IPS DF 6.9 (cell line): ENCODE measurements around the gene CCK.

Experiments used
- DNase-seq: peaks from one replicate; pipeline ENCODE4 v3.0.0-alpha.2; 2013; ENCODE audit warnings: low read depth, low spot score
- H3K27ac ChIP-seq: one replicate; pipeline ENCODE4 v1.5.1; 2013; ENCODE audit warnings: low read length, control low read depth
- H3K27me3 ChIP-seq: 2 replicates; pipeline ENCODE4 v1.6.1; 2013; ENCODE audit warnings: mild to moderate bottlenecking, low read length; ENCODE audit not compliant: control insufficient read depth, insufficient read depth
- H3K36me3 ChIP-seq: 2 replicates; pipeline ENCODE4 v1.6.1; 2013; ENCODE audit warnings: low read length; ENCODE audit not compliant: control insufficient read depth, insufficient read depth
- H3K4me1 ChIP-seq: 2 replicates; pipeline ENCODE4 v1.6.1; 2013; ENCODE audit warnings: low read length; ENCODE audit not compliant: control insufficient read depth, insufficient read depth
- H3K4me3 ChIP-seq: 2 replicates; pipeline ENCODE4 v1.5.1; 2013; ENCODE audit warnings: mild to moderate bottlenecking, low read length
- H3K9me3 ChIP-seq: 2 replicates; pipeline ENCODE4 v1.6.1; 2013; ENCODE audit warnings: low read length, inconsistent platforms; ENCODE audit not compliant: control insufficient read depth, insufficient read depth
- WGBS: extraction: QIAGEN DNeasy Blood & Tissue Kit; methylation state at CpG from one replicate; pipeline ENCODE4 v1.1.7; 2013; ENCODE audit warnings: mixed read lengths, missing lambda C conversion rate; ENCODE audit not compliant: insufficient read length, insufficient coverage; 5-methylcytosine and 5-hydroxymethylcytosine counted together

CCK gene

GRCh38 chr3:42214064-42214463, 51.9 kb downstream of the CCK start:
- no peak overlapping the region for H3K4me3 ChIP-seq

GRCh38 chr3:42213417-42213816, 52.6 kb downstream of the CCK start:
- no peak for DNase-seq
- Histone ChIP-seq H3K4me3 (no peak overlapping the region), H3K4me1 (no peaks in the 10 kb centered on the region), H3K27me3 (no peaks in the 10 kb centered on the region), H3K36me3 (peaks cover 6% of the 10 kb centered on the region), H3K9me3 (no peaks in the 10 kb centered on the region), H3K27ac (no peak overlapping the region)
- no CpG with 5 or more reads among the region's 6 CpGs for WGBS

More at GRCh38 chr3:42214064-42214463, 51.9 kb downstream of the CCK start:
- Histone ChIP-seq H3K27me3 (no peaks in the 10 kb centered on the region), H3K9me3 (no peaks in the 10 kb centered on the region), H3K36me3 (peaks cover 6% of the 10 kb centered on the region), H3K4me1 (no peaks in the 10 kb centered on the region), H3K27ac (no peak overlapping the region)
- whole genome bisulfite sequencing: no CpG with 5 or more reads among the region's 2 CpGs
- no peak for DNase-seq

GRCh38 chr3:42210726-42211125, 55.3 kb downstream of the CCK start:
- H3K36me3 ChIP-seq: peaks cover 6% of the 10 kb centered on the region
- no peaks in the 10 kb centered on the region for H3K4me1 ChIP-seq
- H3K9me3 ChIP-seq: no peaks in the 10 kb centered on the region
- WGBS: no CpG with 5 or more reads among the region's 2 CpGs
- no peaks in the 10 kb centered on the region for H3K27me3 ChIP-seq
- H3K27ac ChIP-seq: no peak overlapping the region
- DNase-seq: no peak
- no peak overlapping the region for H3K4me3 ChIP-seq

GRCh38 chr3:42209917-42210316, 56.1 kb downstream of the CCK start:
- Histone ChIP-seq H3K36me3 (peaks cover 6% of the 10 kb centered on the region), H3K27me3 (no peaks in the 10 kb centered on the region), H3K9me3 (no peaks in the 10 kb centered on the region), H3K27ac (no peak overlapping the region), H3K4me3 (no peak overlapping the region), H3K4me1 (no peaks in the 10 kb centered on the region)
- WGBS: no CpG with 5 or more reads among the region's 12 CpGs
- DNase-seq: no peak
